Activated gamma-delta T cell treated with Interleukin-2 at 50 U/mL for 16 hours (primary cell): ENCODE results near the gene MOAP1.
"Not testable (repeated sequence)": the region's sequence is repeated elsewhere in the genome, so short reads cannot be mapped to it uniquely, and the experiment has no call there.

Source experiments
- DNase-seq: peaks from one replicate; pipeline ENCODE4 v3.0.0-alpha.2; 2020

The MOAP1 gene

DNA sequence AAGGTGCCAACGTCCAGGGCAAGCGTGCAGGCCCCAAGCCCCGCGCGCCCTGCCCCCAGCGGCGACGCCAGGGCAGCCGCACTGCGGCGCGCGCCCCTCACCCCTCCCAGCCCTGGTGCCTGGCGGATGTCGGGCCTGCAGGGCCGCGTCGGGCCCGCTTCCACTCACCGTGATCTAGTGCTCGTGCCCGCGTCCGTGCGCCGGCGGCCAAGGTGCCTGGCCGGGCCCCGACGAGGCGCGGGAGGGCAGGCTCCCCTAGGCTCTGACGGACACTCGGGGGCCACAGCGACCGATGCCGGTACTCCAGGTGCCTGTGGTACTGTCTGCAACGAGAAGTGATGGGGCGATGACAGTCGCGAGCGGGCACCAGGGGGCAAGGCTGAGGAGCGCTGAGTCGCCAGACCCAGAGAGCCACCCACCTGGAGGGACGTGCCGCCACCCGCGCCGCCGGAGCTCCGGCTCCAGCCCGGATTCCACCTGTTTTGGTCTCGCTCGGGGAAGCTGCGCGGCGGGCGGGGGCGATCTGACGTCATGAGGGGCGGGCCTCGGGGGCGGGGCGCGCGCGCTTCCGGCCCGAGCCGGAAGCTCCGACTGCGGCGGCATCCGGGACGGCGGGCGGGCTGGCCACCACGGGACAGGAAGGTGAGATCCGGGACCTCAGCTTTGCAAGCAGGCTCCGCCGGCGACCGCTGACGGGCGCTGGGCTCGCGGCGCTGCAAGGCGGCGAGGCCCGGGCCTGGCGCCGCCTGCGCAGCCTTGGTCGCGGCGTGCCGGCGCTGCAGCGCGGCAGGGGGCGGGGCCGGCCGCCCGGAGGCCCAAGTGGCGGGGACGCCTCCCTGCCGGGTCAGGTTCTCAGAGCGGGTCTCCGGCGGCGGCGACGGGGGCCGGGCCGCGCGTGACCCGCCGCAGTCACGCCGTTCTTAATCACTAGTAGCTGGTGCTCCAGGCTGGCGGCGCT is at the start of gene MOAP1, which contains the start of gene LYSET:
TSS of gene MOAP1 (minus strand) at position 507 of the 958 bp plus-strand sequence. CDS start 655 bp downstream, outside the sequence.
TSS of gene LYSET (plus strand) at position 927 of the 958 bp plus-strand sequence. CDS start 89 bp downstream, outside the sequence.
- peak; percentile 89 for DNase-seq

DNA sequence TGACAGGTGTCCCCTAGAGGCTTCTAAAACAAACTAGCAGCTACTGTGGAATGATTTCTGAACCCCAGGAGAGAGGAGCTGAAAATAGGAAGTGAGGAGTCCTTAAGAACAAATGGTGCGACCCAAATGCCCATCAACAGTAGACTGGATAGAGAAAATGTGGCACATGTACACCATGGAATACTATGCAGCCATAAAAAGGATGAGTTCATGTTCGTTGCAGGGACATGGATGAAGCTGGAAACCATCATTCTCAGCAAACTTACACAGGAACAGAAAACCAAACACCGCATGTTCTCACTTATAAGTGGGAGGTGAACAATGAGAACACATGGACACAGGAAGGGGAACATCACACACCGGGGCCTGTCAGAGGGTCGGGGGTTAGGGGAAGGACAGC is 48.4 kb upstream of the MOAP1 start:
- DNase-seq, result not testable (repeated sequence)

- DNase-seq, result no peak
Measured at GRCh38 chr14:93232159-93232558, 47.5 kb upstream of the MOAP1 start.

DNA sequence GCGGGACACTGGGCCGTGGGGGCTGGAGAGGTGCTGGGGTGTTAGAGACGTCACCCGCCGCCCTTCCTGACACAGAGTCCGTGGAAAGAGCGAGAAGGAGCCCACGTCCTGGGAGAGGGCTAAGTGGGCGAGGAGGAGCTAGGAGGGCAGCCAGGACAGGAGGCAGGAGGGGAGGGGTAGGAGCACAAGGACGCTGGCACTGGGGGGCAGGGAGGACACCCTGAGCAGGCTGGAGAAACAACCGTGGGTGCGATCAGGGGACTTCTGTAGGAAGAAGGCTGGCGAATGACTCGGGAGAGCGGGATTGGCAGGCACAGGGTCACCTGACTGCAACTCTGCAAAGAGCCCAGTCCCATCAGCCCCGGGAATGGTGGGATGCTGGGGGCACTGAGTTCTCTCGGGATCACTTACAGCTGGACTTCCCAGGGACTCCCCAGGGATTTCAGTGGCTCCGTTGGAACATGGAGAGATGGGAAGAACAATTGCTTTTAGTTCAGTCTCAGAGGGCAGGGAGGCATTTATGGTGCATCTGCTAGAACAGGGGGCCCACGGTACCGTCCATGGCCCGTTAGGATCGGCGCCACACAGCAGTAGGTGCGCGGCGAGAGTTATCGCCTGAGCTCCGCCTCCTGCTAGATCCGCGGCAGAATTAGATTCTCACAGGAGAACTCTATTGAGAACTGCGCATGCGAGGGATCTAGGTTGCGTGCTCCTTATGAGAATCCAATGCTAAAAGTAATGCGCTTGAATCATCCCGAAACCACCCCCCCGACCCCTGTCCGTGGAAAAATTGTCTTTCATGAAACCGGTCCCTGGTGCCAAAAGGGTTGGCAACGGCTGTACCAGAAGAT is 46.7 kb upstream of the MOAP1 start:
- no peak for DNase-seq

- DNase-seq, result no peak
Measured at GRCh38 chr14:93230539-93230938, 45.8 kb upstream of the MOAP1 start.

DNA sequence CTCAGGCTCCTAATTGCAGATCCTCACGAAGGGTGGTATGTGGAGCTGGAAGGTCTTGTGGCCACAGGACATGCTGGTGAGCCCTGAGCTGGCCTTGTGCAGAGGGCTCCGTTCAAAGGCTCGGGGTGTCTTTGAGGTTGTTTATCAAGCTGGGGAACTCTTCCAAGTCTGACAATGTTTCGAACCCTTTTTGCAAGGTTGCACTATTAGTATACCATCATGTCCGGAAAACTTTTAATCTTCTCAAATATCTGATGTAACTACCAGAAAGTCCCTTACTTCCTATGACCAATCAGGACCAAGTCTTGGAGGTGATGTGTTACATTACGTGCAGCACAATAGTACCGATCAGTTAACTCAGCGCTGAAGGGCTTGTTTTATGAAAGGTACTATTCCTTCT is 43.9 kb upstream of the MOAP1 start:
- DNase-seq, result no peak

DNA sequence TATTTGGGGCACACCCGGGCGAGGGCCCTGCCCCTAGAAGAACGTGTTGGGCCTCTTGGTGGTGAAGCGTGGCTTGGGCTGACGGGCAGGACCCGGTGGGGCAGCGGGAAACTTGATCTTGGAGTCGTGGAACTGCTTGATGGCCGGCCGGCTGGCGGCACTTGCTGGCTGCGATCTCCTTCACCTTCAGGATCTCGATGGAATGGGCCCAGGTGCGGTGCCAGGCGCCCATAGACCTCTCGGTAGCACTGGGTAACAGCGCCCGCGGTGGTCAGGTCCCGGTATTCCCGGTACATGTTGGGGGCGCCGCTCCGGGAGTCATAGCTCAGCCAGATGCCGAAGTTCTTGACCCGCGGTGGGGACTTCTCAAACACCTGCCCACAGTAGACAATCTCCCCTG is 38.9 kb upstream of the MOAP1 start:
- DNase-seq, result no peak

DNA sequence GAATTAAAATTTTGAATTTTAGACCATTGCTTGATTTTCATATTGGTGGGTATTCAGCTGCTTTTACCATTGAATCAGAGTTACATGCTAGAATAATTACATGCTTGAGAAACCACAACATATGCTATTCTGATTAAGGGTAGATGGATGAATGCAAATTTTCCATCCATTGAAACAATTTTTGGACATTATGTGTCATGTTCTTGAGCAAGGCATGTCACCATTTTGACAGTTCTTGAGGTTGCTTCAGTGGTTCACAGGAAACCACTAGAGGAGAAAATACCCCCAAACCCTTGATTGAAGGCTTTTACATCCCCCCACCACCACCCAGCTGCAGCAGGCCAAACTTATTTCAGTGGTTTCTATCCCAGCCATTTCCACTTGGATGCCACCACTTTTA is 35.8 kb upstream of the MOAP1 start:
- no peak for DNase-seq

DNA sequence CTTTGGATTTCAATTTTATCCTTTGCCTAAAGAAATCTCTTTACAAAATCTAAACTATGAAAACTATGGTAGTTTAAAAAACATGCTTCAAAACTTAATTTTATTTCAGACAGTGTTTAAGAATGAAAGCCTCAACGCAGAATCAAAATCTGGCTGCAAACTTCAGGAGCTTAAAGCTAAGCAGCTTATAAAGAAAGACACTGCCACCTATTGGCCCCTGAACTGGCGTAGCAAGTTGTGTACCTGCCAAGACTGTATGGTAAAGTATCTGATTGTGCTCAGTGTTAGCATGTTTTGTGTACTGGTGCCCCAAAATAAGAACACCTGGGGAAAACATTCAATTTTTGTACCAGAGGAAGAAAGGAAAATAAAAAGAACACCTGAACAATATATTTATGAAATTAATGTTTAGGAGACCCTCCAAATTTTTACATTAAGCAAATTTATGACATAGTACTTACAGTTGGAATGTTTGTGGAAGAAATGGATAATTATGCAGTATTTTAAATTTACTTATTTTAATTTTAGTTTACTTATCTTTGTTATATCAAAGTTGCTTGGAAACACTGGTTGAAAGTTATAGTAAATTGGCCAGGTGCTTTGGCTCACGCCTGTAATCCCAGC is 34.5 kb upstream of the MOAP1 start:
- DNase-seq, result peak; percentile 45

- no peak for DNase-seq
Measured at GRCh38 chr14:93214598-93214997, 29.9 kb upstream of the MOAP1 start.

GRCh38 chr14:93212432-93212831 is 27.7 kb upstream of the MOAP1 start:
- no peak for DNase-seq

DNA sequence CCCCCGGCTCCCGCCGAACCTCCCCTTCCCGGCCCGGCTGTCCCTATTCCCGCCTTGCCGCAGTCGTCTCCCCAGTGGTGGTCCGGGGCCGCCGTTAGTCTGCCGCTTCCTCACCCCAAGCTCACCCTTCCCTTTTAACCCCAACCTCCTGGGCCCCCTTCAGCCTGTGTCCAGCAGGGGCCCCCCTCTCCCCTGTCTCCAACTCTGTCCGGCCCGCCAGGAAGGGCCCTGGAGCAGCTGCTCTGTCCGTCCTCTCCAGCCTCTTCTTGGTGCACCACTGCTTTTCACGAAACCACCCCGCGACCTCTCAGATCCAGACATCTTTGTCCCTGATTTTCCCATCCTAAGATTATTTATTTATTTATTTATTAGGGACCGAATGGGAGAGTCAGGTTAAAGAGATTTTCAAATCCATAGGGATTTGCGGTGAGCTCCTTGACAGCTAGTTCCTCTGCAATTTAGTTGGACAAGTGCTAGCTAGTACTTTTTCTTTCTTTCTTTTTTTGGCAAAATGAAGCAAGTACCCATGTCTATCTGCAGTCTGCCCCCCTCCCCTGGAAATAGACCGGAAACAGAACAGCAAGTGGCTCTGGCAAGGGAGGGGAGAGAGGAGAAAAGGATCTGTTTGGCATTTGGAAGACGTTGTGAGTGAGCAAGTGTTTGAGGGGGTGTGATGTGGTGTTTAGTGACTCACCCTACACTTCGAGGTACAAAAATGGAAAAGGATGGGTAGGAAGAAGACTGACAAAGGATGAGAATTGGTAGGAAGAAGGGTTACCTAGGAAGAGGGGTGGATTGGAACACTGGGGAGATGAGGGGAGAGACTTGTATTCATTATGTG is 23.0 kb upstream of the MOAP1 start:
- peak; percentile 14 for DNase-seq

DNA sequence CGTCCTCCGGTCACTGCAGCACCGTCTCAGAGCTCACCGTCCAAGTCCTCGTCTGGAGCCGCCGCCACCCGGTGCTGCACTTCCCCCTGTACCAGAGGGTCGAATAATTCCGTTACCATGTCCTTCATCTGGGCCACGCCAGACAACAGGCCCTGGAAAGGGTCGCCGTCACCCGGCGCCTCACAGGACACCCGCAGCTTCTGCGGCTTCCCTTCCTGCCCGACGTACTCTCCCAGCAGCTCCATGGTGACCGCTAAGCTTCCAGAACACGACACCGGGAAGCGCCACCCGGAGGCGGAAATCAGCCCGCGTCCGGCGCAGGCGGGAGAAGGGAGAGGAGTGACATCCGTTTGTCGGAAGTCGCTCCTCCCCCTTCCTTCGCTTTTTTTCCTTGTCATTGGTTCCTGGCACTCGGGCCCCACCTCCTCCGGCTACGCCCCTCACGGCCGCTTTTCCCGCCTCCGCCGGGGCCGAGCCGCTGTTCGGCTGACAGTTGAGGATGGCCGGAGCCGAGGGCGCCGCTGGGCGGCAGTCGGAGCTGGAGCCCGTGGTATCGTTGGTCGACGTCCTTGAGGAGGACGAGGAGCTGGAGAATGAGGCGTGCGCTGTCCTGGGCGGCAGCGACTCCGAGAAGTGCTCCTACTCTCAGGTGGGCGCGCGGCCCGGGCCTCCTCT is 22.2 kb upstream of the MOAP1 start, which contains the start of the genes GON7 and UBR7:
TSS of gene GON7 (minus strand) at position 273 of the 675 bp plus-strand sequence. CDS start at position 245, 28 bp downstream.
TSS of gene UBR7 (plus strand) at position 464 of the 675 bp plus-strand sequence. CDS start at position 500, 36 bp downstream.
- DNase-seq, result peak; percentile 86

DNA sequence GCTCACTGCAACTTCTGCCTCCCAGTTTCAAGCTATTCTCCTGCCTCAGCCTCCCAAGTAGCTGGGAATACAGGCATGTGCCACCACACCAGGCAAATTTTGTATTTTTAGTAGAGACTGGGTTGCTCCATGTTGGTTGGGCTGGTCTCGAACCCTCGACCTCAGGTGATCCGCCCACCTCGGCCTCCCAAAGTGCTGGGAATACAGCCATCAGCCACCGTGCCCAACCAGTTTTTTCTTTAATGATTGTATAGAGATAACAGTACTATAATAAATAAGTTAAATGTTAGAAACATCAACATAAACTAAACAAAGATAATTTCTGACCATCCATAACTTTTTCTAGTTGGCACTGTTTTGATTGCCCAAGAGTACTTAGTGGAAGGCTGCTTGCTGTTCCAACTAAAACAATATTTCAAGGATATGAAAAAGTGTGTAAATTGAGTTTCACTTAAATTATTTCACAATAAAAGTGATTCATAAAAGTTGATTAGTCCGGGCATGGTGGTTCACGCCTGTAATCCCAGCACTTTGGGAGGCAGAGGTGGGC is 16.5 kb upstream of the MOAP1 start:
- DNase-seq, result no peak

GRCh38 chr14:93200553-93200952 is 15.9 kb upstream of the MOAP1 start:
- no peak for DNase-seq

DNA sequence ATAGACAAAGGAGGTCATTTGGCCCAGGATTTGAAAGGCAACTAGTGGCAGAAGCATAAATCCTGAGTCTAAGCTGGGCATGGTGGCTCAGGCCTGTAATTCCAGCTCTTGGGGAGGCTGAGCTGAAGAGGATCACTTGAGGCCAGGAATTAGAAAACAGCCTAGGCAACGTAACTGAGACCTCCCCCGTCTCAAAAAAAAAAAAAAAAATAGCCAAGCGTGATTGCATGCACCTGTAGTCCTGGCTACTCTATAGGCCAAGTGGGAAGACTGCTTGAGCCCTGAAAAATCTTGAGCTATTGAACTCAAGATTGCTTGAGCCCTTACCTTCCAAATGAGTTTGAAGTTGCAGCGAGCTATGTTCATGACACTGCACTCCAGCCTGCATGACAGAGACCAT is 14.3 kb upstream of the MOAP1 start:
- DNase-seq, result no peak

GRCh38 chr14:93195316-93195999 is 10.8 kb upstream of the MOAP1 start:
- DNase-seq, result no peak

DNA sequence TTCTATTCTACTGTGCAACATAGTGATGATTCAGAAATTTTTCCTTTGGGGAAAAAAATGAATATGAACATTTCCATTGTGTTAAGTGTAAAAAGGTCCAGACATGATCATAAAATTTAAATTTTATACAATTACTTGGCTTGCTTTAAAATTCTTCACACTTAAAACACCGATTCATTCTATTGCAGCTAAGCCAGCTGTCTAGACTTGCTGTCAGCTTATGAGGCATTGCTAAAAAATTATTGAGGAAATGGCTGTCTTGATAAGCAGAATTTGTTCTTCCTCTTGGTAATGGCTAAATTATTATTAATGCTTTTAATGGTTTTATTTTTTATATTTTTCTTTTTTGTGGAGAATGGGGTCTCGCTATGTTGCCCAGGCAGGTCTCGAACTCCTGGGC is 2.3 kb upstream of the MOAP1 start:
- no peak for DNase-seq

GRCh38 chr14:93186466-93186865 is 1.8 kb upstream of the MOAP1 start:
- no peak for DNase-seq

DNA sequence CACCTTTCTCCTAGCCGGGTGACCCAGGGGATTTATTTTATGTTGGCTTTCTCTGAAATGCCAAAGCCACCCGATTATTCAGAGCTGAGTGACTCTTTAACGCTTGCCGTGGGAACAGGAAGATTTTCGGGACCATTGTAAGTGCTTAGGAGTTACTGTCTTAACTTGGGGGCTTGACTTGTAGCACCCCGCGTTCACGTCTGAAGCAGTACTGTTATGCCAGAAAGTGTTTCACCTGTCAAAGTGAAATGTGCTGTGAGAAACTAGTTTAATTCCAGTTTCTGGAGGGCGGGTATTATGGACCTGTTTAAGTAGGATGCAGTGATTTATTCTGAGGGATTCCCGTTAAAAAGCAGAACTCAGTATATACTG is 638 bp upstream of the MOAP1 start:
- DNase-seq, result no peak
